Colon (tissue), 2 donors: ENCODE measurements around the gene MKNK1.

ENCODE experiments used
- FAIRE-seq: peaks from 2 replicates; lab custom pipeline; 2012; peaks lifted over from hg19 to GRCh38; lab: Jason Lieb, UNC
- donor health status: control.
- donor health status: control.

Gene MKNK1

GRCh38 chr1:46618754-46619415 is 14.8 kb upstream of the MKNK1 start:
- FAIRE-seq: no peak

GRCh38 chr1:46617833-46618232 is 13.8 kb upstream of the MKNK1 start:
- FAIRE-seq: no peak

- no peak for FAIRE-seq
Observed at GRCh38 chr1:46617108-46617800, 13.2 kb upstream of the MKNK1 start.

GRCh38 chr1:46616277-46617107 is 12.4 kb upstream of the MKNK1 start, which contains the start of gene MOB3C:
Gene MOB3C, minus strand, starts transcription at chr1:46616811. Its CDS starts 3,490 bp downstream, at chr1:46613321.
- no peak for FAIRE-seq

- no peak for FAIRE-seq
Observed at GRCh38 chr1:46615735-46616134, 11.7 kb upstream of the MKNK1 start.

- no peak for FAIRE-seq
Observed at GRCh38 chr1:46615088-46615487, 11.0 kb upstream of the MKNK1 start.

GRCh38 chr1:46614604-46614984 is 10.5 kb upstream of the MKNK1 start:
- FAIRE-seq: no peak

GRCh38 chr1:46613661-46614603 is 9.9 kb upstream of the MKNK1 start:
- no peak for FAIRE-seq

- FAIRE-seq: no peak
Observed at GRCh38 chr1:46612937-46613660, 9.0 kb upstream of the MKNK1 start.

GRCh38 chr1:46611691-46612221 is 7.7 kb upstream of the MKNK1 start:
- no peak for FAIRE-seq

GRCh38 chr1:46607345-46608130 is 3.5 kb upstream of the MKNK1 start:
- no peak for FAIRE-seq

GRCh38 chr1:46606255-46606965 is 2.3 kb upstream of the MKNK1 start:
- no peak for FAIRE-seq

GRCh38 chr1:46605232-46605631 is 1.2 kb upstream of the MKNK1 start:
- no peak for FAIRE-seq

GRCh38 chr1:46603481-46603857 is 599 bp downstream of the MKNK1 start:
- no peak for FAIRE-seq

GRCh38 chr1:46601257-46602007 is 2.6 kb downstream of the MKNK1 start:
- no peak for FAIRE-seq

- FAIRE-seq: no peak
Observed at GRCh38 chr1:46599059-46599970, 4.8 kb downstream of the MKNK1 start.

- no peak for FAIRE-seq
Observed at GRCh38 chr1:46596846-46597245, 7.2 kb downstream of the MKNK1 start.

- FAIRE-seq: no peak
Observed at GRCh38 chr1:46596036-46596435, 8.0 kb downstream of the MKNK1 start.
